T-helper 1 cell (primary cell): Measurements from ENCODE around the gene FGFR3.

Experiments used
- DNase-seq, 5 donors: peaks; one replicate each; pipeline ENCODE4 v3.0.0-alpha.2; 2012 to 2020

The FGFR3 gene

GRCh38 chr4:1770791-1771231 is 22.3 kb upstream of the FGFR3 start:
- DNase-seq: no peak

- DNase-seq: no peak
Observed at GRCh38 chr4:1771555-1772305, 21.4 kb upstream of the FGFR3 start.

- DNase-seq: no peak
Observed at GRCh38 chr4:1772853-1773538, 20.1 kb upstream of the FGFR3 start.

- no peak for DNase-seq
Observed at GRCh38 chr4:1773754-1774153, 19.3 kb upstream of the FGFR3 start.

- no peak for DNase-seq
Observed at GRCh38 chr4:1775731-1776500, 17.2 kb upstream of the FGFR3 start.

GRCh38 chr4:1776521-1777161 is 16.5 kb upstream of the FGFR3 start:
- DNase-seq: no peak

- no peak for DNase-seq
Observed at GRCh38 chr4:1777822-1778641, 15.1 kb upstream of the FGFR3 start.

GRCh38 chr4:1778642-1779392 is 14.3 kb upstream of the FGFR3 start:
- DNase-seq: no peak

GRCh38 chr4:1779588-1780382 is 13.3 kb upstream of the FGFR3 start:
- DNase-seq: no peak

- no peak for DNase-seq
Observed at GRCh38 chr4:1780435-1780834, 12.7 kb upstream of the FGFR3 start.

- DNase-seq: no peak
Observed at GRCh38 chr4:1783015-1783414, 10.1 kb upstream of the FGFR3 start.

- no peak for DNase-seq
Observed at GRCh38 chr4:1783970-1784369, 9.1 kb upstream of the FGFR3 start.

GRCh38 chr4:1784395-1784788 is 8.7 kb upstream of the FGFR3 start:
- DNase-seq: no peak

GRCh38 chr4:1784789-1785591 is 8.1 kb upstream of the FGFR3 start:
- no peak for DNase-seq

GRCh38 chr4:1785592-1785991 is 7.5 kb upstream of the FGFR3 start:
- DNase-seq: no peak

- no peak for DNase-seq
Observed at GRCh38 chr4:1786544-1787362, 6.3 kb upstream of the FGFR3 start.

- DNase-seq: no peak
Observed at GRCh38 chr4:1787411-1788077, 5.5 kb upstream of the FGFR3 start.
